Stimulated activated CD4-positive, alpha-beta T cell treated with anti-CD3 and anti-CD28 coated beads, Interleukin-15, amount 100 ng/mL, for 1 hour (primary cell): ENCODE results near the gene KCTD10.

ENCODE experiments used
- DNase-seq, 2 donors: peaks; one replicate each; pipeline ENCODE4 v3.0.0-alpha.2; 2020; ENCODE audit warnings: low read depth in 1 of 2, low spot score in 1 of 2

KCTD10 gene

DNA sequence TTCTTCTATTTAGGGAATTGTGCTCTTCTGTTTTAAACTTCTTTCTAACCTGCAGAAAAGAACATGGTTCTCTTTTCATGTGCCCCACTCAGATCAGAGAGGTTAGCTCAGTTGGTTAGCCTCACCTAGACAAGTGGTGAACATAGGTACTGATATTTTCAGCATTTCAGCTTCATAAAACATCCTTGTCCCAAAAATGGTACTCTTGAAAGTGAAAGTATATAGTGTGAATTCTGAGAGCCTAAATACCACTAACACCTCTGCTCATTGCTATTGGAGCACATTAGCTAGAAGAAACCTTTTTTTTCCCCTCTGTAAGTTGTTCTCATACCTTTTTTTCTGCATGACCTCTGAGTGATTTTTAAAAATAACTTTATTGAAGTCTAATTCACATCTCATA is 17.9 kb upstream of the KCTD10 start:
- no peak for DNase-seq

DNA sequence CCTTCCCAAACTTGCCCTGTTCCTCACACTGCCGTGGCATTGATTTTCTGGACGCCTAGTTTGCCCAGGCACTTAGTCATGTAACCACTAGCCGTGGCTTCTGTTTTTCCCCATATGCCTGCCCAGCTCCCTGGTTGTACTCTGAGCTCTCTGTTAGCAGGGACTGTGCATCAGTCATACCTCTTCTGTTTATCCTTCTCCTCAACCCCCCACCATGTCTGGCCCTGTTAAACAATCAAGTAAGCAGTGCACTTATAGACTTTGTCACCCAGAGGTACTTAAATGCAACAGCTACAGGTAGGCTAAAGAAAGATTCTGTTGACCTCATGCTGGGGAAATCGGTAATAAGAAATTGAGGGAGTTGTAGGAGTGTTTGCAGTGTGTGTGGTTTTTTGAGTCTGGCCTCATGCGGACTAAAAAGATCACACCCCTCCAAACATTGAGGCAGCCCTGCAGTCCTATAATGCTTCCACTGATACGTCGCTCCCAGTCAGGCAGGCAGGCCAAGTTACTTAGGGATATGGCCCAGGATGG is 17.3 kb upstream of the KCTD10 start:
- no peak for DNase-seq

DNA sequence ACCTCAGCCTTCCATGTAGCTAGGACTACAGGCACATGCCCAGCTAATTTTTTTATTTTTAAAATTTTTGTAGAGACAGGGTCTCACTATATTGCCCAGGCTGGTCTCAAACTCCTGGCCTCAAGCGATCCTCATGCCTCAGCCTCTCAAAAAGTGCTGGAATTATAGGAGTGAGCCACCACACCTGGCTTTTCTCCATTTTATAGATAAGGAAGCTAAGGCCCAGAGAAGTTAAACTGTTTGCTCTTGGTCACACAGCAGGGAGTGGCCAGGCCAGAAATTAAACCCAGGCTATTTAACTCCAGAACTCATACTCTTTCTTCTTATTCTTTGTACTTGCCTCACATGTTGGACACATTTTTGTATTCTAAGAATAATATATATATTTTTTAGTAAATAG is 16.8 kb upstream of the KCTD10 start:
- no peak for DNase-seq

DNA sequence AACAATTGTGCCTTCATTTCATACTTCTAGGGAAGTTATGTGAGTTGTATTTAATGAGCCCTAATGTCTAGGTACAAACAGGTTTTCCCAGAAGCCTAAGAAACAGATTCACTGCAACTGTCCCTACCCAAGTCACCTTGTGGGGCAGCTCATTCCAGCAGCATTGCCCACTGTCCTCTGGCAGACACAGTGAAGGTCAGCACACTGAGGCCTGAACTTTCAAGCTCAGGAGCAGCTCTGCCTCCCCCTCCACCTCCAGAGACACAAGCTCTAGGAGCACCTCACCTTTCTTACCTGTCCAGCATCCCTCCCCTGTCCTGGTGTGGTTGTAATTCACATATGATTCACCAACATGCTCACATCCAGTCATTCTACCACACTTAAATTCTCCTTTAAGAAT is 16.0 kb upstream of the KCTD10 start:
- no peak for DNase-seq

DNA sequence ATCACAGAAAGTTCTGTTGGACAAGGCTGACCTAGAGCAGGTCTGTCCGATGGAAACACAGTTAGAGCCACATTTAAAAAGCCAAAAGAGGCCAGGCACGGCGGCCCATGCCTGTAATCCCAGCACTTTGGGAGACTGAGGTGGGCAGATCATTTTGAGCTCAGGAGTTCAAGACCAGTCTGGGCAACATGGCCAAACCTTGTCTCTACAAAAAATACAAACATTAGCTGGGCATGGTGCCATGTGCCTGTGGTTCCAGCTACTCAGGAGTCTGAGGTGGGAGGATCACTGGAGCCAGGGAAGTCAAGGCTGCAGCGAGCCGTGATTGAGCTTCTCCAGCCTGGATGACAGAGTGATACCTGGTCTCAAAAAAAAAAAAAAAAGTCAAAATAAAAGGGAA is 15.3 kb upstream of the KCTD10 start:
- DNase-seq, result no peak

DNA sequence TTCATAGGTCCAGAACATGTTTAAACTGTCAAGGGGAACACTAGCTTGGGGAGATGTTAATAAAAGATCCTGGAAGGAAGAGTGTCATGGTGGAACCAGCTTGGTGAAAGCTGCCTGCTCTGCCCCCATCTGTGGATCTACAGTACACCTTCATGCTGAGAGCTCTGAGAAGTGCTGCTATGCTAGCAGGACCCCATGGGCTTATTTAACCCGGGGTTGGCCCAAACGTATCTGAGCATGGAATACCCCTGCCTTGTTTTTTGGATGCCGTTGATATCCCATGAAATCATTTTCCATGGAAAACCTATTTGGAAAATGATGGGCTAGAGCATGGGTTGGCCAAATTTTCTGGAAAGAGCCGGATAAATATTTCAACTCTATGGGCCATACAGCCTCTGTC is 14.6 kb upstream of the KCTD10 start:
- no peak for DNase-seq

DNA sequence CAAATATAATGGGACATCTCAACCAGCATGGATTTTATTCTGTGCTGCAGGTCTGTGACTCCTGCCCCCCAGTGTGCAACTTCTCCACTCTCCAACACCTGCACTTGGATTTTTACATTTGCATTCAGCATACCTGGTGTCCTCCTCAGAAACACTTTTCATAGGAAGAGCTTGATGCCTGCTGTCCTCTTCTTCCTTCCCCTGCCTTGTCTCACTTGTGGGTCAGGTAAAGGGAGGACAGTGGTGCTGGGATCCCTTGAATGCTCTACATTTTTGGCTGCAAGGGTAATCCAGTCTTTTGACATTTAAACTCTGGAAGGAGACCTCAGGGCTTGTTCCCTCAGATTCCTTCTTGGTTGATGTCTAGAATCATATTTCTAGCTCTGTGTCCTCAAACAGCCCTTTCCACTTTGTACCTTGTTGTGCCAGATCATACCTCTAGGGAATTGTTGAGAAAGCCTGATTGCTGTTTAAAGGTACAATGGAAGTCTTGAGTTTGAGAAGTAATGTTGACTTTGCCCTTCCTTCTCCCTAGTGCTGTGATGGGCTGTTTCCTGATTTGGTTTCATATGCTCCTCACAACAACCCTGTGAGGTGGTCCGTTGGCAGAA is 13.0 kb upstream of the KCTD10 start:
- DNase-seq, result no peak

DNA sequence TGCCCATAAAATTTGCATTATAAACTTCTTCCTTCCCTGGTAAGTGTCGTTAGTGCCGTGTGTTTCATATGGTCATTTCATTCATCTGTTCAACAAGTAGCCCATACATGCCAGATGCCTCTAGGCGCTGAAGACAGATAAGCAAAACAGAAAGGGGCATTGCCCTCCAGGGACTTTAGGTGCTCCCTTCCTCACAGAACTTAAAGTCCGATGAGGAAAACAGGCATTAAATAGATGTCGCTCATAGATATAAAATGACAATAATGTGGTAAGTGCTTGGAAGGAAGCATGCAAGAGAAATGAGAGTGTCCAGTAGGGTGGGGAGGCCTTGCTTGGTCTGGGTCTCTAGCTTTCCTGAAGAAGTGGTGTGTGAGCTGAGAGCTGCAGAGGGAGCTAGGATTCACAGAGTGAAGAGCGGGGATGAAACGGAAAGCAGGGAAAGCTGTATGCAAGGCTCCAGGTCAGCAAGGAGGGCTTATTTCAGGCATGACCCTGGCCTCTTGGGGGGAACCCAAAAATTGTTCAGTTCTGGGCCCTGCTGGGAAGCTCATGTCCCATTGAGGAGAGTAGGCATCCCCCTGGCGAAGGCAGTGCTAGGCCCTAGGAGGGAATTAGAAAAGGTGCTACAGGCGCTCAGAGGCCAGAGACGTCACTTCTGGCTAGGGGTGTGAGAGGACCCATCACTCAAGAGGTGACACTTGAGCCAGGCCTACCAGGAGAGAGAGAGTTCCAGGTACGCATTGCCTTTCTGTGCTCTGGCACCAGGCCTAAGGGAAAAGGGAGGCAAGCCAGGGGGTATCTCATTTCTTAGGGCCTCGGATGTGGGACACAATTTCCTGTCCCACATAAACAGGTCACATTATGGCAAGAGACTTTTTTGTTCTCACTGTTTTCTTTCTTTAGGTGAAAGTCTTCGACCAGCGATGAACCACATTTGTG is 12.2 kb upstream of the KCTD10 start:
- DNase-seq, result no peak

DNA sequence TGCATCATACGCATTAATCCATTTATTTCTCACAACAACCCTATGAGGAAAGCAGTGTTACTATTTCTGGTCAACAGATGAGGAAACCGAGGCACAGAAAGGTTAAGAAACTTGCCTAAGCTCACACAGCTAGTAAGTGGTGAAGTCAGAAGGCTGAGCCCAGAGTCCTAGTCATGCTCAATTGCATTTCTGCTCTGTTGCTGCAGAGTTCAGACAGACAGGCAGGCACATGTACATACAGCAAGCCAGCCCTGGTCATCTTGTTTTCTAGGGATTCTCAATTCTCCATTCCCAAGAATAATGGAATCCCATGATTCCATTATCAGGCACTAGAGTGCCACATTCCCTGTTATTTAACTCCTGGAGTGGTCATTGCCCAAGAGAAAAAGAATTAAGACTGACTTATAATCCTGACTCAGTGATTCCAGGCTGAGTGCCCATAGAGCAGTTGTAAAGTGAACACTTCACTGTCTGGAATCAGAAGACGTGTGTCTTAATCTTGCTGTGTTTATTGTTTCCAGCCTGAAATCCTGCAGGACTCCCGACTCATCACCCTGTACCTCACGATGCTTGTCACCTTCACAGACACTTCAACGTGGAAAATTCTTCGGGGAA is 11.1 kb upstream of the KCTD10 start:
- no peak for DNase-seq

DNA sequence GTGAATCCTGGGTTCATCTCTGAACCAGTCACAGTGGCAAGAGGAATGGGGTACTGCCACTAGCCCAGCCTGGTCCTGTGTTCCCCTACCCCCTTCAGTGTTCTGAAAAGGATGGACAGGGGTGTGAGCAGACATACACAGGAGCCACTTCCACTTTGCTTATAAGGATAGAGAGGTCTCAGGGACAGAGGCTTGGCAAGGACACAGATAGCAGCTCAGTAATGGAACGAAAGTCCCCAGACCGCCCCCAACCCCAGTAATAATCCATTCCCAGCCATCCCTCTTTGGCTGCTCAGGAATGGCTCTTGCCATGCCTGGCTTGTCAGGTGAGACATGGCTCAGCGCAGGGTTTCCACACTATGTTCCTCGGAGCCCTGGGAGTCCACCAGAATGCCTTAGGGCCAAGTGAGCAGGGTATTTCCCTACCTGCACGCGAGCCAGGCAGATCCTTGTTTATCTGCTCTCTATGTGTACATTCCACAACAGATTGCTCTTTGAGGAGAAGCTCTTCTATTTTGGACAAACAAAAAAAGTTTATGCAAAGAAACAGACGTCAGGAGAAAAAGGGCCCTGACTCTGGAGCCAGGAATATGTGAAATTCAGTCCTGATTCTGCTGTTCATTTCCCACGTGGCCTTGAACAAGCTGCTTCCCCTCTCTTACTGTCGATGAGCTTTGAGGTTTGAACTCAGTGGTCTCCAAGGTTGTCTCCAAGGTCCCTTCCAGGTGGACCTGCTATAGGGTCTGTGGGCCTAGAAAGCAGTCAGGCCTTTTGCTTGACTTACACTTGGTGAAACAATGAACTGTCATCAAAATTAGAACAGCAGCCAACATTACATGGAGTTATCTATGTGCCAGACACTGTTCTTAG is 10.3 kb upstream of the KCTD10 start:
- DNase-seq, result no peak

DNA sequence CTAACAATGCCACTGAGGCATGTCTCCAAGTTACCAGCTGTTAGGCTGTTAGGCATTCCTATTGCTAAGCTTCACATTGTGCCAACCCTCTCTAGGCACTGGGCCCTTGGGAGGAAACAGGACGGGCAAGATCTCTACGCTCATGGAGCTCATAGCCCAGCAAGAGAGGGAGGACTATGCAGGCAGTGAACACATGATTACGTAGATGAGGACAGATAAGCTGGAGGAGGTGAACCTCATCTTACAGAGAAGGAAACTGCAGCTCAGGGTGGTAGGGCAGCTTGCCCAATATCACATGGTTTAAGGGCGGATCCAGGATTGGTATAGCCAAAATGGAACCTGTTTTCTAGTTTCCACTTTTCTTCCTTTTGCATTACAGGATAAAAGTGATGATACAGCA is 8.1 kb upstream of the KCTD10 start:
- DNase-seq, result no peak

DNA sequence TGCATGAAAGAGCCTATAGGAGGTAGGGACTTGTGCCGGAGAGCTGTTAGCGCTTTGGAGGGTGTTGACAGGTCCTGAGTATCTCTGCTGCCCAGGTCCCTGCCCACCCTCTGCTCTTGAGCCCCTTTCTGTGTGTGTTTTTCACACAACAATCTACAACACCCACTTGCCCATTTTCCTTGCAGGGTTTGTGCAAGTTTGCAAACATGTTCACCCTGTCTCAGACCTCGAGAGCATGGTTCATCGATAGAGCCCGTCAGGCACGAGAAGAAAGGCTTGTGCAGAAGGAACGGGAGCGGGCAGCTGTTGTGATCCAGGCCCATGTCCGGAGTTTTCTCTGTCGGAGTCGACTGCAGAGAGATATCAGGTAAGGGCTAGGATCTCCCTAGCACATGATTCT is 6.2 kb upstream of the KCTD10 start:
- DNase-seq, result no peak

DNA sequence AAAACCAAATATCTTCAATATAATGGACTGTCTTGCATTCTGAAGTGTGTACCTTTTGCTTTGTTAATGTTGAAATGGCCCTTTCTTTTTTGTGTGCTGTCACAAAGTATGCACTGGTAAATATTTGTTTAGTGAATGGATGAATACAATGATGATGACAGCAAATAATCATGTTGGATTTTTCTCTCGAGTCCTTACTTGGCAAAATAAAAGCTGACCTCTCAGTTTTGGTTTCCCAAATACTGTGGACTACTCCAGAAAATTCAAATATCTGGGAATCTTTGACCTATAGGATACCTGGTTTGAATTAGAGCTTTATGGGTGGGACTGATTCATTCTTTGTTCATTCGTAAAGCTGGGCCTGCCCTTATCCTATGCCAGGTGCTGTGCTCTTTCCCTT is 5.8 kb upstream of the KCTD10 start:
- DNase-seq, result no peak

DNA sequence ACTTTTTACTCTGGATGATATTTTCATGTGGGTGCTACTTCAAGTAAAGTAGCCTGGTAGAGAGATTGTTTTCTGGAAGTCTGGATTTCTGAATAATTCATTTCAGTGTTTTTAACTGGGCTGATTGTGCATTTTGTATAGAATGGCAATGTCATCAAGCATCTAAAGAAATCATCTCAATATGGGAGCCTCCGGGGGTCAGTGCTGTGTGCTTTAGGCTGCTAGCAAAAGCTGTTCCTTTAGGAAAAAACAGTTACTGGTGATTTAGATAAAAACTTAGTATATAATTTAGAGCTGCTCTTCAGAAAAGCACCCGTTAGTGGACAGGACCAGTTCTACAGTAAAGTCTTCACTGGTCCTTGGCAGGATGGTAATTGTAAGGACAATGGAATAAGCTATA is 5.4 kb upstream of the KCTD10 start:
- no peak for DNase-seq

DNA sequence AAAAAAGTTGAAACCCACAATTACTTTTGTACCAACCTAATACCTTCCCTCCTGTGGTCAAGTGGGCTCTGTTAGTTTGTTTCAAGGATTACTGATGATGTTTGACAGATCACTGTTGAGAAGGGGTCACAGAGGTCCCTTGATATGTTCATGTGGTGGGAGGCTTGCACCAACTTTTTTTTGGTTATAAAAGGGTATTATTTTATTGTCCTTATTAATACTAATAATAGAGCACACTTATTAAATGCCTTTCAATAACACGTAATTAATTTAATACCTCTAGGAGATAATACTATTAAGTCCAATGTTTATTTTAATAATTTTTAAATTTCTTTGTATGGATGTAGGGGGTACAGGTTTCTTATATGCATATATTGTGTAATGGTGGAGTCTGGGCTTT is 4.8 kb upstream of the KCTD10 start:
- no peak for DNase-seq

DNA sequence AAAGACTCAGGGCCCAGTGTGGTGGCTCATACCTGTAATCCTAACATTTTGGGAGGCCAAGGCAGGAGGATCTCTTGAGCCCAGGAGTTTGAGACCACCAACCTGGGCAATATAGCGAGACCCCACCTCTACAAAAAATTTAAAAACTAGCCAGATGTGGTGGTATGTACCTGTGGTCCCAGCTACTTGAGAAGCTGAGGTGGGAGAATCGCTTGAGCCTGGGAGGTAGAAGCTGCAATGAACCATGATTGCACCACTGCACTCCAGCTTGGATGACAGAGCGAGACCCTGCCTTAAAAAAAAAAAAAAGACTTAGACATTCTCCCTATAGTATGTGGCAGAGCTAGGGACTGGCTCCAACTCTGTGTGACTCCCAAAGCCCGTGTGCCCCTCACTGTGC is 3.3 kb upstream of the KCTD10 start:
- no peak for DNase-seq

DNA sequence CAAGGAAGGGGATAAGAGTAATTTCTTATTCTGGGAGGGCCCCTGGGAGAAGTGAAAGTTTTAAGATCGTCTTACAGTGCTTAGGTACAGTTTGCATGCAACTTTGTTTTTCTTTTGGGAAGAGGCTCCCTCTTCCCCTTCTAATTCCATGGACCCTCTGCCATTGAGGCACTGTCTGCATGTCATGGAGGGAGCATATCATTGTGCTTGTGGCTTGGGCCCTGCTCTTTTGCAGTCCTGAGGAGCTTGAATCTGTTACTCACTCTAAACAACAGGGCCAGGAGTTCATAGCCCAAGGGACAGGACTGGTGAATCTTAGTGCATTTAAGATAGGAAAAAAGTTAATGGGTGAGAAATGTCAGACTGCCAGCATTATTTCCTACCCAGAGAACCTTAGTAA is 2.7 kb upstream of the KCTD10 start:
- DNase-seq, result no peak

DNA sequence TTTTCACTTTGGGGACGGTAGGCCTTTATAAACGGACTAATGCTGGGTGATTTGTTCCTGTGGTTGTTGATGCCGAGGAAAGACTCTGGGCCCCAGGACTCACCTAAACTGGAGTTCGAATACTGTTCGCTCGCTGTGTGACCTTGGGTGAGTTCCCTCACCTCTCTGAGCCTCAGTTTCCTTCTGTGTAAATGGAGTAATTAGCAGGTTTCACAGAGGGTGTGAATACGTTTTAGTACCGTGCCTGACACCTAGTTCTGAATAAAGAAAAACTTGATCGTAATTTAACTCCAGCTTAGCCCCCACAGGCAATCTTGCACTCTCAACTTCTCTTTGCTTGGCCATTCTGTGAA is 839 bp upstream of the KCTD10 start:
- DNase-seq, result no peak

DNA sequence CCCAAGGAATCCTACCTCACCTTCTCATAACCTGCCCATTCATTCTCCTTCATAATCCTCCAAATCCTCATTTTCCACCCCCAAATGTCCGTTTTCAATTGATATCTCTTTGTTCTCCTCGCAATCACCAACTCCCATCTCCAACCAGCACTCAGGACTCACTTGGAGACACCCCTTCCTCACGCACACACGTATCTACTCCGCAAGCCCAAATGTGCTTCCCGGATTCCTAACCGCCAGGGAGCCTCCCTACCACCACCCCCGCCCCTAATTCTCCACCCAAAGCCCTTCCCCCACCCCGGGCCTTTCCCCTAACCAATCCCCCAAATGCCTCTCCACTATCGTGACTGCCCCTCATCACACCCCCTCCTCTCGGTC is 304 bp downstream of the KCTD10 start:
- no peak for DNase-seq

DNA sequence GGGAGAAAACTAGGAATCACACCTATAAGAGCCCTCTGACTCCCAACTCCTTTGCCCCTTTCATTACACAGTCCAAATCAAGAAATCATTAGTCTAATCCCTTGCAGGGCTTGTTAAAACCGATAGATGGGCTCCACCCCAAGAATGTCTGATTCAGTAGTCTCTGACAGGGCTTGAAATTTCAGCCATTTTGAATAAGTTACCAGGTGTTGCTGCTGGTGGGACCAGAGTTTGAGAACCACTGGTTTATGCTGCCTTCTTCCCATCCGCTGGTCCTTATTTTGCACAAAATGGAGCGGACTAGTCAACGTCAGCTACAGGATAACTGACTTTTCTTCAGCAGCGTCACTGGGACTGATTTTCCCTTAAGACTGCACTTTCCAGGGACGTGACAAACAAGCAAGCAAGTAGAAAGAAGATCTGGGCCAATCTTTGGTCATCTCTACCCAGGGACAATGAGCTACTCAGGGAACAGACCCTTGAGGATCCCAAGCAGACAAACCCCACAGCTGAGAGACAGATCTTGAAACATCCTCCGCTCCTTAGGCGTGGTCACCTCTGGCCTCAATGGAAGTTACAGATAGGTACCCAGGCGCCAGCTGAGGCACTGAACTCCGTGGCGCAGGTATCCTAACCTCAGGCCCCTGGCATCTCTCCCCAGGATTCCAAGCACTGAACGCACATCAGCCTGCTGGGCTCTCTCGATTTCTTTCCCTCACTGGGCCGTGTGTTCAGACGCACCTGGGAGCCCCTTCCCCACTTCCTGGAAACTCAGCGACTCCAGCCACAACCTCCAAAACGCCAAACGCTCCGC is 900 bp downstream of the KCTD10 start:
- DNase-seq, result no peak

DNA sequence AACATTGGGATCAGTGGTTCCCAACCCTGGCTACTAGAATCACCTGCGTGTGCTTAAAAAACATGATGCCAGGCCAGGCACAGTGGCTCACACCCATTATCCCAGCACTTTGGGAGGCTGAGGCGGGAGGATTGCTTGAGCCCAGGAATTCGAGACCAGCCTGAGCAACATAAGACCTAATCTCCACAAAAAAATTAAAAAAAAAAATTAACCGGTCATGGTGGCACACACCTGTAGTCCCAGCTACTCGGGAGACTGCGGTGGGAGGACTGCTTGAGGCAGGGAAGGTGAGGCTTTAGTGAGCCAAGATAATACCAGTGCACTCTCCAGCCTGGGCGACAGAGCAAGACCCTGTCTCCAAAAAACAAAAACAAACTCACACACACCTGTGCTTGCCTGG is 2.0 kb downstream of the KCTD10 start:
- DNase-seq, result no peak
